ENCODE data around the gene KCTD3.

DNA sequence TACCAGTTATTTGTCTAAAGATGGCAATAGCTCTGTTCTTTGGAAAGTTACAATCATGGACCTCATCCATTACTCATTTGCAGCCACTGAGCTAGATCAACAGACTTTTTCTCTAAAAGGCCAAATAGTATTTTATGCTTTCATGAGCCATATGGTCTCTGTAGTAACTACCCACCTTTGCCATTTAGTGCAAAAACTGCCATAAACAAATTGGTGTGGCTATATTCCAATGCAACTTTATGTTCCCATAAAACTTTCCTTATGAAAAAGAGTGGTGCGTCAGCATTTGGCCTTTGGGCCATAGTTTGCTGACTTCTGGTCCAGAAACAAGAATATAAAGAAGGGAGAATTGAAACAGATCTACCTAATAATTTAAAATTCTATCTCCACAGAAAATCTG, 20.1 kb upstream of the KCTD3 start:
- TF ChIP-seq, protein P1, sequence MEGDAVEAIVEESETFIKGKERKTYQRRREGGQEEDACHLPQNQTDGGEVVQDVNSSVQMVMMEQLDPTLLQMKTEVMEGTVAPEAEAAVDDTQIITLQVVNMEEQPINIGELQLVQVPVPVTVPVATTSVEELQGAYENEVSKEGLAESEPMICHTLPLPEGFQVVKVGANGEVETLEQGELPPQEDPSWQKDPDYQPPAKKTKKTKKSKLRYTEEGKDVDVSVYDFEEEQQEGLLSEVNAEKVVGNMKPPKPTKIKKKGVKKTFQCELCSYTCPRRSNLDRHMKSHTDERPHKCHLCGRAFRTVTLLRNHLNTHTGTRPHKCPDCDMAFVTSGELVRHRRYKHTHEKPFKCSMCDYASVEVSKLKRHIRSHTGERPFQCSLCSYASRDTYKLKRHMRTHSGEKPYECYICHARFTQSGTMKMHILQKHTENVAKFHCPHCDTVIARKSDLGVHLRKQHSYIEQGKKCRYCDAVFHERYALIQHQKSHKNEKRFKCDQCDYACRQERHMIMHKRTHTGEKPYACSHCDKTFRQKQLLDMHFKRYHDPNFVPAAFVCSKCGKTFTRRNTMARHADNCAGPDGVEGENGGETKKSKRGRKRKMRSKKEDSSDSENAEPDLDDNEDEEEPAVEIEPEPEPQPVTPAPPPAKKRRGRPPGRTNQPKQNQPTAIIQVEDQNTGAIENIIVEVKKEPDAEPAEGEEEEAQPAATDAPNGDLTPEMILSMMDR (IDR thresholded peaks at IDR 0.05; ENCODE audit: poor library complexity), result no peak
- TF ChIP-seq EZH2 (IDR thresholded peaks at IDR 0.05; ENCODE audit: borderline replicate concordance), result no peak
